ENCODE data around the gene SSX2IP. TPM values are rescaled to one million over a fixed set of nuclear protein-coding genes. Genes with fewer than 3 reads are reported as not detected.
"Not testable (repeated sequence)": the region's sequence is repeated elsewhere in the genome, so short reads cannot be mapped to it uniquely, and the experiment has no call there.

Gene SSX2IP
- 4.0 TPM for polyA plus RNA-seq

GRCh38 chr1:84690397-84691121 is at the start of gene SSX2IP:
Gene SSX2IP (minus strand): TSS chr1:84690461. CDS start chr1:84671219, 19,242 bp downstream.
- peak within 1 kb of the TSS; percentile 89 to 98 (median 95) for H3K4me3 Mint-ChIP-seq
- H3K27ac Mint-ChIP-seq: peak within 1 kb of the TSS; percentile 77 to 94 (median 87)
- peaks cover 18 to 32% (median 21%) of the 10 kb centered on the region in 3 donors for H3K4me1 Mint-ChIP-seq
- no peaks in the 10 kb centered on the region for H3K9me3 Mint-ChIP-seq
- H3K27me3 Mint-ChIP-seq: no peaks in the 10 kb centered on the region
- H3K36me3 Mint-ChIP-seq: no peaks in the 10 kb centered on the region

- peaks cover 0 to 2% (median 0%) of the 10 kb centered on the region in 3 donors for H3K4me1 Mint-ChIP-seq
- peaks cover 2% of the 10 kb centered on the region for H3K36me3 Mint-ChIP-seq
- H3K27me3 Mint-ChIP-seq: peaks cover 15% of the 10 kb centered on the region
- no peak overlapping the region for H3K27ac Mint-ChIP-seq
- no peaks in the 10 kb centered on the region for H3K9me3 Mint-ChIP-seq
- no peak overlapping the region for H3K4me3 Mint-ChIP-seq
Measured at GRCh38 chr1:84738237-84738636, 48.0 kb upstream of the SSX2IP start.

- Mint-ChIP-seq H3K4me3 (no peak overlapping the region), H3K27me3 (peaks cover 15% of the 10 kb centered on the region), H3K9me3 (no peaks in the 10 kb centered on the region), H3K36me3 (peaks cover 2% of the 10 kb centered on the region), H3K4me1 (peaks cover 0 to 2% (median 0%) of the 10 kb centered on the region in 3 donors), H3K27ac (no peak overlapping the region)
Measured at GRCh38 chr1:84737590-84737989, 47.3 kb upstream of the SSX2IP start.

GRCh38 chr1:84736944-84737343 is 46.7 kb upstream of the SSX2IP start:
- H3K9me3 Mint-ChIP-seq: no peaks in the 10 kb centered on the region
- H3K27ac Mint-ChIP-seq: no peak overlapping the region
- peaks cover 17% of the 10 kb centered on the region for H3K27me3 Mint-ChIP-seq
- no peak overlapping the region for H3K4me3 Mint-ChIP-seq
- peaks cover 0 to 2% (median 0%) of the 10 kb centered on the region in 3 donors for H3K4me1 Mint-ChIP-seq
- peaks cover 2% of the 10 kb centered on the region for H3K36me3 Mint-ChIP-seq

- H3K27me3 Mint-ChIP-seq: peaks cover 15% of the 10 kb centered on the region
- H3K4me1 Mint-ChIP-seq: peaks cover 0 to 2% (median 0%) of the 10 kb centered on the region in 3 donors
- H3K9me3 Mint-ChIP-seq: peaks cover 0 to 3% (median 3%) of the 10 kb centered on the region in 3 donors
- H3K4me3 Mint-ChIP-seq: no peak overlapping the region
- H3K27ac Mint-ChIP-seq: no peak overlapping the region
- peaks cover 2% of the 10 kb centered on the region for H3K36me3 Mint-ChIP-seq
Measured at GRCh38 chr1:84736445-84736844, 46.2 kb upstream of the SSX2IP start.

GRCh38 chr1:84735483-84735882 is 45.2 kb upstream of the SSX2IP start:
- H3K36me3 Mint-ChIP-seq: peaks cover 2% of the 10 kb centered on the region
- no peak overlapping the region for H3K4me3 Mint-ChIP-seq
- H3K4me1 Mint-ChIP-seq: no peaks in the 10 kb centered on the region
- peaks cover 0 to 5% (median 3%) of the 10 kb centered on the region in 3 donors for H3K9me3 Mint-ChIP-seq
- H3K27me3 Mint-ChIP-seq: peaks cover 21% of the 10 kb centered on the region
- no peak overlapping the region for H3K27ac Mint-ChIP-seq

GRCh38 chr1:84732520-84732919 is 42.3 kb upstream of the SSX2IP start:
- H3K36me3 Mint-ChIP-seq: peaks cover 2% of the 10 kb centered on the region
- H3K9me3 Mint-ChIP-seq: peaks cover 0 to 5% (median 3%) of the 10 kb centered on the region in 3 donors
- no peaks in the 10 kb centered on the region for H3K4me1 Mint-ChIP-seq
- H3K4me3 Mint-ChIP-seq: no peak overlapping the region
- no peak overlapping the region for H3K27ac Mint-ChIP-seq
- peaks cover 24% of the 10 kb centered on the region for H3K27me3 Mint-ChIP-seq

GRCh38 chr1:84731519-84731918 is 41.3 kb upstream of the SSX2IP start:
- H3K4me1 Mint-ChIP-seq: no peaks in the 10 kb centered on the region

GRCh38 chr1:84727711-84728110 is 37.5 kb upstream of the SSX2IP start:
- H3K27ac Mint-ChIP-seq, H3K4me1 Mint-ChIP-seq, H3K9me3 Mint-ChIP-seq, H3K36me3 Mint-ChIP-seq, H3K4me3 Mint-ChIP-seq: not testable (repeated sequence)
- H3K27me3 Mint-ChIP-seq: peaks cover 15% of the 10 kb centered on the region

More at GRCh38 chr1:84731519-84731918, 41.3 kb upstream of the SSX2IP start:
- H3K27me3 Mint-ChIP-seq: peaks cover 24% of the 10 kb centered on the region
- H3K27ac Mint-ChIP-seq: no peak overlapping the region
- no peak overlapping the region for H3K4me3 Mint-ChIP-seq
- H3K9me3 Mint-ChIP-seq: peaks cover 0 to 5% (median 3%) of the 10 kb centered on the region in 3 donors
- H3K36me3 Mint-ChIP-seq: peaks cover 2% of the 10 kb centered on the region

- Mint-ChIP-seq H3K27ac (no peak overlapping the region), H3K27me3 (peaks cover 14% of the 10 kb centered on the region), H3K9me3 (peaks cover 0 to 5% (median 3%) of the 10 kb centered on the region in 3 donors), H3K4me3 (no peak overlapping the region), H3K4me1 (no peaks in the 10 kb centered on the region), H3K36me3 (no peaks in the 10 kb centered on the region)
Measured at GRCh38 chr1:84726593-84727499, 36.6 kb upstream of the SSX2IP start.

- H3K4me1 Mint-ChIP-seq: no peaks in the 10 kb centered on the region
- no peaks in the 10 kb centered on the region for H3K36me3 Mint-ChIP-seq
- no peak overlapping the region for H3K4me3 Mint-ChIP-seq
- H3K9me3 Mint-ChIP-seq: no peaks in the 10 kb centered on the region
- no peak overlapping the region for H3K27ac Mint-ChIP-seq
- H3K27me3 Mint-ChIP-seq: peaks cover 5% of the 10 kb centered on the region
Measured at GRCh38 chr1:84724128-84724860, 34.0 kb upstream of the SSX2IP start.

GRCh38 chr1:84722794-84723193 is 32.5 kb upstream of the SSX2IP start:
- no peaks in the 10 kb centered on the region for H3K4me1 Mint-ChIP-seq
- peaks cover 2% of the 10 kb centered on the region for H3K27me3 Mint-ChIP-seq
- no peaks in the 10 kb centered on the region for H3K36me3 Mint-ChIP-seq
- no peaks in the 10 kb centered on the region for H3K9me3 Mint-ChIP-seq
- H3K4me3 Mint-ChIP-seq: no peak overlapping the region
- H3K27ac Mint-ChIP-seq: no peak overlapping the region

- peak overlapping the region in 2 of 3 donors; percentile 0 to 24 for H3K27ac Mint-ChIP-seq
- not testable (repeated sequence) for H3K4me3 Mint-ChIP-seq, H3K36me3 Mint-ChIP-seq, H3K27me3 Mint-ChIP-seq, H3K9me3 Mint-ChIP-seq, H3K4me1 Mint-ChIP-seq
Measured at GRCh38 chr1:84721872-84722271, 31.6 kb upstream of the SSX2IP start.

GRCh38 chr1:84721152-84721551 is 30.9 kb upstream of the SSX2IP start:
- peaks cover 1% of the 10 kb centered on the region for H3K36me3 Mint-ChIP-seq
- H3K4me1 Mint-ChIP-seq: no peaks in the 10 kb centered on the region
- no peaks in the 10 kb centered on the region for H3K9me3 Mint-ChIP-seq
- H3K4me3 Mint-ChIP-seq: no peak overlapping the region
- no peak overlapping the region for H3K27ac Mint-ChIP-seq
- no peaks in the 10 kb centered on the region for H3K27me3 Mint-ChIP-seq
